NCI-H226 (cell line): Measurements from ENCODE around the gene CNPY4.

Experiments used
- DNase-seq: peaks from one replicate; pipeline ENCODE4 v3.0.0-alpha.2; 2015

Gene CNPY4

DNA sequence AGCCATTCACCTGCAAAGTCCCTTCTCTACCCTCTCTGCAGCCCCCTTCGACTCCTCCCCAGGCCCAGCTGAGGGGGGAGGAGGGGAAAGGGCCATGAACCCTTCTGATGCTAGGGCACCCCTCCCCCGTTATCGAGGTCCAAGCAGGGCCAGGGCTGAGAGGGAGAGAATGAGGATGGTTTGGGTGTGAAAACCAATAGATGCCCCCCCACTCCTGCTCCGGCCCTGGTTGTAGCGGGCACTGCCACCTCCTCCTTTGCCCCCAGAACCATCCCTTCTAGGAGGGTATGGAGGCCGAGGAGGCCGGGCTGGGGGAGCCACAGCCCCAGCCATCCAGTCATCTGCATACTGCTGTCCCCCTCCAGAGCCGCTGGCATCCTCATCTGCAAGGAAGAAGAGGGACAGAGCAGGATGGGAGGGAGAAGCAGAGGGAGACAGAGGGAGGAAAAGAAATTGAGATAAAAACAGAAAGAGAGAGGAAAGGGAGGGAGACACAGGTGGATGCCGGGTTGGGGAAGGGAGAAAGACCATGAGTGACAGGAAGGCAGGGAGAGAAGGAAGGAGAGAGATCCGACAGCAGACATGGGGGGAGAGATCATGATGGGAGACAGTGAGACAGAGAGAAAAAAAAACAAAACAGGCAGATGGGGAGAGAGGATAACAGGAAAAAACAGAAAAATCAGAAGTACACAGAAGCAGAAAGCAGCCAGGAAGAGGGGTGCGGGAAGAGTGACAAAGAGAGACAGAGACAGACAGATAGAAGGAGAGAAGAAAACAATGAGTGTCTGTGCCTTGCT, 50.9 kb downstream of the CNPY4 start:
- no peak for DNase-seq

GRCh38 chr7:100171087-100171681, 51.8 kb downstream of the CNPY4 start:
- DNase-seq, result no peak

DNA sequence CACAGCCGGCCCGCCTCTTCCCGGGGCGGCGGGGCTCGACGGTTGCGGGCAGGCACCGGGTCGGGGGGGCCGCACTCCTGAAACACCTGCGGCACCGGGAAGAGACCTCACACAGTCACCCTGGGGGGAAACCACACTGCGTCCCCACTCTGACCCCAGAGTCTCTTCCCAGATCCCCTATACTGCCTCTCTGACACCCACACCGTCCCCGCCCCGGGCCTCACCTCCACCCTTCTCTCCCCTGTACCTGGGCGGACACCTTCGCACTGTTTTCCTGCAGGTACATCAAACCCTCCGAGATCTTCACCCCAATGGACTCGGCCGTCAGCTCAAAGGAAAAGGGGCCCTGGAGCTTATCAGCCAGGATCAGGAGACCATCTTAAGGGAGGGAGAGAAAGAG, 52.4 kb downstream of the CNPY4 start:
- no peak for DNase-seq

- no peak for DNase-seq
Observed at GRCh38 chr7:100173806-100174495, 54.5 kb downstream of the CNPY4 start.

- DNase-seq, result no peak
Observed at GRCh38 chr7:100174582-100174981, 55.1 kb downstream of the CNPY4 start.
